Dedifferentiated amniotic fluid mesenchymal stem cell (primary cell): ENCODE results near the gene SLC16A10.
"Not testable (repeated sequence)": the region's sequence is repeated elsewhere in the genome, so short reads cannot be mapped to it uniquely, and the experiment has no call there.

Experiments used
- DNase-seq: peaks from one replicate; pipeline ENCODE4 v3.0.0-alpha.2; 2016; ENCODE audit errors: extremely low spot score

SLC16A10 gene

DNA sequence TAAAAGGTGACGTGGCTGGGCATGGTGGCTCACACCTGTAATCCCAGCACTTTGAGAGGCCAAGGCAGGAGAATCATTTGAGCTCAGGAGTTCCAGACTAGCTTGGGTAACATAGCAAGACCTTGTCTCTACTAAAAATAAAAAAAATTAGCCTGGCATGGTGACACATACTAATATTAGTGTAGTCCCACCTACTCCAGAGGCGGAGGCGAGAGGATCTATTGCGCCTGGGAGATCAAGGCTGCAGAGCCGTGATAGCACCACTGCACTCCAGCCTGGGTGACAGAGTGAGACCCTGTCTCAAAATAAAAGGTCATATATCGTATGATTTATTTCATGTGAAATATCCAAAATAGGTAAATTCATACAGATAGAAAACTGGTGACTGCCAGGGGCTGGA, 132.5 kb downstream of the SLC16A10 start:
- DNase-seq, result no peak

- no peak for DNase-seq
Observed at GRCh38 chr6:111220383-111221031, 133.2 kb downstream of the SLC16A10 start.

GRCh38 chr6:111221804-111222203, 134.5 kb downstream of the SLC16A10 start:
- no peak for DNase-seq

DNA sequence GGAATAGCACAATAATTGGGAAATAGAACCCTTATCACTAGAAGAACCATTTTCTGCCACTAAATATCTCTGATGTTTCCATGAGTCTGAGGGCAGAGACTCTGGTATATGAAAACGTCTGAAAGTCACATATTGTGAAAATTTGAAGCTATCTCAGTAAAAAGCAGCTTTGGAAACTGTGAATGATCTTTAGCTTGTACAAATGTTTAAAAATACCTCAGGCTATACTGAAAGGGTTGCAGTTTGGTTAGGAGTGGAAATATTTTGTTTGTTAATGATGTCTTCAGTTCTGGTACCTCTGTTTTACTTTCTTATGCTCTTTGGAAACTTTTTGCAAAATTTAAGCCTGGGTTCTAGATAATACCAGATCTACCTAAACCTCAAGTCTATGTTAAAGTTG, 135.0 kb downstream of the SLC16A10 start:
- no peak for DNase-seq

GRCh38 chr6:111228094-111228493, 140.8 kb downstream of the SLC16A10 start:
- DNase-seq, result no peak

DNA sequence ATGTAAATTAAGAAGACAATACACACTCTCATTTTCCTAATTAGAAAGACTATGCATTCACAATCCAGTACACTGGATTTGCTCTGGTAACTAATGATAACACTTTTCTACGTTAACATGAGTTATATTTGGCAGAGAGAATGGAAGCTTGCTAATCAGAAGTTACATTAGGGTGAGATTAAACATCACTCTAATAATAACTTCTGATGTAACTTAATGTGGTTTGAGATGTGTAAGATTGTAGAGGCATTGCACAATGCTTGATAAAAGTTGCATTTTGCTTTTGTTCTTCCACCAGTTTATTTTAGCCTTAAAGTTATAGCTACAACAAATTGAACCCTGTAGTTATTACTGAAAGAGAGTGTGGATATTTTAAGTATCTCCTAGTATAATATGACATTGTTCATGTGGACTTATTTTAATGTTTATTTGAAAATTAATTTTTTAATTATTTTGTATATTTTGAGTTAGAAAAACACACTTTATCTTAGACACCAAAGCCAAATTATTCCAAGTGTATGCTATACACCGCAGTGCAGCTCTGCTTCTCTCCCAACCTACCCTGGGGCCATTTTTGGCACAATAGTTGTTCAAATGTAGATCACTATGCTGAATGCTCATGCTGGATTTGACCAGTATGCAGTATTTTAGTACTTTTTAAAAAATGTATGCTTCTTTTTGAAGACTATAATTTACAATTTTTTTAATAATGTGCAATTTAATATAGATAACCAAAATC, 143.2 kb downstream of the SLC16A10 start:
- peak; percentile 44 for DNase-seq

- no peak for DNase-seq
Observed at GRCh38 chr6:111231090-111231459, 143.8 kb downstream of the SLC16A10 start.

GRCh38 chr6:111237852-111238251, 150.5 kb downstream of the SLC16A10 start:
- no peak for DNase-seq

- DNase-seq, result no peak
Observed at GRCh38 chr6:111238464-111239119, 151.3 kb downstream of the SLC16A10 start.

DNA sequence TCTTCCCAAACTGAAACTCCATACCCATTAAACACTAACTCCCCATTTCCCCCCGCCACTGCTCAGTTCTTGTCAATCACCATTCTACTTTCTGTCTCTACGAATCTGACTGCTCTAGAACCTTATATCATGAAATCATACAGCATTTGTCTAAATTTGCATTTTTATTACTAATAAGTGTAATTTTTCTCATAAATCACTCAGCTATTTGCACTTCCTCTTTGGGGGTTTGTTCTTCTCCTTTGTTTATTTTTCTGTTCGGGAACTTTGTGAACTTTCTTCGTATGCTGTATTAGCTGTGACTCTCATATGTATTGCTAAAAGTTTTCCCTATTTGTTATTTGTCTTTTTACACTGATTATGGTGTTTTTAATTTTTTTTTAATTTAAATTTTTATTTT, 152.2 kb downstream of the SLC16A10 start:
- no peak for DNase-seq

GRCh38 chr6:111242452-111242851, 155.1 kb downstream of the SLC16A10 start:
- DNase-seq, result no peak

DNA sequence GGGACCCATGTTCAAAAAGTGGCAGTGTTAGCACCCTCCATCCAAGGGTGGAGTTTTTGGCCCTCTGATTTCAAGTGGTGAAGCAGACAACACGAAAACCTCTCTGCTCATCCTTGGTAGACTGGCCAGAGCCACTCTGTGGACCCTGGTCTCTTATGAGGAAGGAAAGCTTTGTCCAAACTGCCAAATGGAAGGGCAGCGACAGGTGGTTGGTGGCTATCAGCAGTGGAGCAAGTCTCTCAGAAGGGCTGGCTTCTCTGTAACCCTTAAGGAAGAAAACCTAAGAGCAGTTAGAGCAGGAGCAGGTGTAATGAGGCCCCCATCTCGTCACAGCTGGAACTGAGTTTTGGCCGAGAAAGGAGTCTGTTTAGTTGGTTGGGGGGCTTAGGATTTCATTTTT, 155.8 kb downstream of the SLC16A10 start:
- DNase-seq, result no peak

DNA sequence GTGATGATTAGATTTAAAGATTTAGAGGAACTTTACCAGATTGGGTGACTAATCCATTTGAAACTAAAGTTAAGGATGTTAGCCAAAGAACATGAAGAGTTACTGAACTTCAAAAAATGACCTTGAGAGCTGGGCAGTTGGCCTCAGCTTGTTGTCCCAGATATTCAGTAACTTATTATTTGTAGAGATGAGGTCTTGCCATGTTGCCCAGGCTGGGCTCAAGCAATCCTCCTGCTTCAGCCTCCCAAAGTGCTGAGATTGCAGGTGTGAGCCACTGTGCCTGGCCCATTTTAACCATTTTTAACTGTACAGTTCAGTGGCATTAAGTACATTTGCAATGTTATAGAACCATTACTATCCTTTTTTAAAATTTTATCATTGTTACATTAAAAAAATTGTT, 161.5 kb downstream of the SLC16A10 start:
- no peak for DNase-seq

- no peak for DNase-seq
Observed at GRCh38 chr6:111250791-111251354, 163.6 kb downstream of the SLC16A10 start.

GRCh38 chr6:111252726-111253125, 165.4 kb downstream of the SLC16A10 start:
- no peak for DNase-seq

GRCh38 chr6:111254004-111254778, 166.9 kb downstream of the SLC16A10 start:
- no peak for DNase-seq

DNA sequence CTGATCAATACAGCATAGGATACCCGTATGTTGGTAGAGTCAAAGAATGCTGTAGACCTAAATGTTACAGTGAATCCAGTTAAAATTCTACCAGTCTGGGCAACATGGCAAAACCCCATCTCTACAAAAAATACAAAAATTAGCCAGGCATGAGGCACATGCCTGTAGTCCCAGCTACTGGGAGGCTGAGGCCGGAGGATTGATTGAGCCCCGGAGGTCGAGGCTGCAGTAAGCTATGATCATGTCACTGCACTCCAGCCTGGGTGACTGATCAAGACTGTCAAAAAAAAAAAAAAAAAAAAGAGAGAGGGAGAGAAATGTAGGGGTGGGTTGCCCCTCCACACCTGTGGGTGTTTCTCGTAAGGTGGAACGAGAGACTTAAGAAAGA, 167.5 kb downstream of the SLC16A10 start:
- DNase-seq, result no peak

DNA sequence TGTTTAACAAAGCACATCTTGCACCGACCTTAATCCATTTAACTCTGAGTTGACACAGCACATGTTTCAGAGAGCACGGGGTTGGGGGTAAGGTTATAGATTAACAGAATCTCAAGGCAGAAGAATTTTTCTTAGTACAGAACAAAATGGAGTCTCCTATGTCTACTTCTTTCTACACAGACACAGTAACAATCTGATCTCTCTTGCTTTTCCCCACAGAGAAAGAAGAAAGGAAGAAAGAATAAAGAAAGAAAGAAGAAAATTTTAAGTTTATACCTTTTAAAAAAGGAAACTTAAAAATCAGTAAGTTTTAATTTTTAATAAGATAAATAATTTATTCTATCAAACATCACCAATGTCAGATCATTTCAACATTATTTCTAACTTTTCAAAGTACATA, 168.5 kb downstream of the SLC16A10 start:
- not testable (repeated sequence) for DNase-seq

- DNase-seq, result no peak
Observed at GRCh38 chr6:111256646-111257045, 169.3 kb downstream of the SLC16A10 start.

DNA sequence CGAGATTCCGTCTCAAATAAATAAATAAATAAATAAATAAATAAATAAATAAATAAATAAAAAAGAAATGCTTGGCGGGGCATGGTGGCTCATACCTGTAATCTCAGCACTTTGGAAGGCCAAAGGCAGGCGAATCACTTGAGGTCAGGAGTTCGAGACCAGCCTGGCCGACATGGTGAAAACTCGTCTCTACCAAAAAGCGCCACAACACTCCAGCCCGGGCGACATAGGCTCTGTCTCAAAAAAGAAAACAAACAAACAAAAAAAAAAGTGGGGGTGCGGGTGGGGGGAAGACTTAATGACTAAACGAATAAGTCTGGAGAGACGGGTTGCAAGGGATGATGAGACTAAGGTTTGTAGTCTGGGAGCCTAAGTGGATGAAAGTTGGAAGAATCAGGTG, 170.7 kb downstream of the SLC16A10 start:
- no peak for DNase-seq

- DNase-seq, result no peak
Observed at GRCh38 chr6:111258615-111259088, 171.3 kb downstream of the SLC16A10 start.
